HT-29 (cell line): ENCODE data around the gene OR1I1. TPM values are rescaled to one million over a fixed set of nuclear protein-coding genes. Genes with fewer than 3 reads are reported as not detected.

Source experiments
- total RNA-seq: library from RNA; depleted of rRNA; stranded (reverse); fragments of >200 nt; shearing (Covaris generic); gene quantifications from 2 replicates; pipeline ENCODE4 v1.2.3, GENCODE V29; 2014; rRNA removed

The OR1I1 gene
- total RNA-seq, 1 experiment from 2014 or later, result not detected

Other genes with a start within 250 kb of the OR1I1 start
- gene OR7A5, start 247.0 kb upstream of the OR1I1 start, total RNA-seq, result not detected in 2 replicates
- not detected in 2 replicates for gene OR7C1, start 247.0 kb upstream of the OR1I1 start, total RNA-seq
- gene OR7A10, start 233.3 kb upstream of the OR1I1 start, total RNA-seq, result not detected in 2 replicates
- gene OR7A17, start 196.1 kb upstream of the OR1I1 start, total RNA-seq, result not detected in 2 replicates
- gene OR7C2, start 140.7 kb upstream of the OR1I1 start, total RNA-seq, result not detected in 2 replicates
- gene SLC1A6, start 102.3 kb upstream of the OR1I1 start, total RNA-seq, result not detected in 2 replicates
- gene CASP14, start 32.7 kb upstream of the OR1I1 start, total RNA-seq, result not detected in 2 replicates
- gene SYDE1, start 25.2 kb downstream of the OR1I1 start, total RNA-seq, result 0.03 TPM in 1 of 2 replicates, not detected in the other
- 0.46 and 0.63 TPM in 2 replicates for gene NOTCH3, start 118.8 kb downstream of the OR1I1 start, total RNA-seq
- 0.26 TPM in 1 of 2 replicates, not detected in the other for gene EPHX3, start 150.2 kb downstream of the OR1I1 start, total RNA-seq